Measurements from ENCODE around the gene ILK.
A peak's percentile ranks its signal among the peaks of the same experiment; 100 is the strongest.

Gene ILK

GRCh38 chr11:6615046-6615445 lies 11.5 kb downstream of the ILK start:
- DNase-seq (ENCODE audit: low read depth in 1 of 2, low spot score in 1 of 2) = no peak
- Histone ChIP-seq H3K27ac (replicated peaks) (no peak overlapping the region), H3K27me3 (ENCODE audit: insufficient read depth, poor library complexity, severe bottlenecking) (no peaks in the 10 kb centered on the region), H3K4me3 (replicated peaks; ENCODE audit: insufficient read depth, low read length) (no peak overlapping the region)
- TF ChIP-seq POLR2AphosphoS5 (IDR thresholded peaks at IDR 0.05; ENCODE audit: low read depth) = no peak
- no peak for TF ChIP-seq GABPA (IDR thresholded peaks at IDR 0.05; ENCODE audit: low read depth)

GRCh38 chr11:6615882-6616585 lies 12.5 kb downstream of the ILK start:
- Histone ChIP-seq H3K4me3 (replicated peaks; ENCODE audit: insufficient read depth, low read length) (no peak overlapping the region), H3K27me3 (ENCODE audit: insufficient read depth, poor library complexity, severe bottlenecking) (no peaks in the 10 kb centered on the region), H3K27ac (replicated peaks) (no peak overlapping the region)
- no peak for DNase-seq (ENCODE audit: low read depth in 1 of 2, low spot score in 1 of 2)
- TF ChIP-seq GABPA (IDR thresholded peaks at IDR 0.05; ENCODE audit: low read depth) = no peak
- TF ChIP-seq POLR2AphosphoS5 (IDR thresholded peaks at IDR 0.05; ENCODE audit: low read depth) = no peak
- no peak for TF ChIP-seq REST (IDR thresholded peaks at IDR 0.05; ENCODE audit: insufficient replicate concordance, low read depth)
- no peak for TF ChIP-seq SPI1 (IDR thresholded peaks at IDR 0.05; ENCODE audit: borderline replicate concordance, low read depth)
- TF ChIP-seq CTCF (IDR thresholded peaks at IDR 0.05; ENCODE audit: insufficient read depth, low read length) = no peak

- TF ChIP-seq SPI1 (IDR thresholded peaks at IDR 0.05; ENCODE audit: borderline replicate concordance, low read depth) (no peak), REST (IDR thresholded peaks at IDR 0.05; ENCODE audit: insufficient replicate concordance, low read depth) (no peak), GABPA (IDR thresholded peaks at IDR 0.05; ENCODE audit: low read depth) (no peak), CTCF (IDR thresholded peaks at IDR 0.05; ENCODE audit: insufficient read depth, low read length) (no peak), POLR2AphosphoS5 (IDR thresholded peaks at IDR 0.05; ENCODE audit: low read depth) (no peak)
- Histone ChIP-seq H3K27ac (replicated peaks) (peak overlapping the region; percentile 78), H3K4me3 (replicated peaks; ENCODE audit: insufficient read depth, low read length) (no peak overlapping the region), H3K27me3 (ENCODE audit: insufficient read depth, poor library complexity, severe bottlenecking) (no peaks in the 10 kb centered on the region)
- DNase-seq (ENCODE audit: low read depth in 1 of 2, low spot score in 1 of 2) = no peak
These were observed 13.1 kb downstream of the ILK start for GRCh38 chr11:6616596-6617250.

GRCh38 chr11:6617315-6617781 lies 13.8 kb downstream of the ILK start:
- H3K27ac ChIP-seq (replicated peaks) = peak overlapping the region; percentile 78
- H3K27me3 ChIP-seq (ENCODE audit: insufficient read depth, poor library complexity, severe bottlenecking) = no peaks in the 10 kb centered on the region
- TF ChIP-seq CTCF (IDR thresholded peaks at IDR 0.05; ENCODE audit: insufficient read depth, low read length) (no peak), REST (IDR thresholded peaks at IDR 0.05; ENCODE audit: insufficient replicate concordance, low read depth) (peak; percentile 10), GABPA (IDR thresholded peaks at IDR 0.05; ENCODE audit: low read depth) (no peak), SPI1 (IDR thresholded peaks at IDR 0.05; ENCODE audit: borderline replicate concordance, low read depth) (no peak), POLR2AphosphoS5 (IDR thresholded peaks at IDR 0.05; ENCODE audit: low read depth) (no peak)
- peak; percentile 69 to 93 for DNase-seq (ENCODE audit: low read depth in 1 of 2, low spot score in 1 of 2)
- peak overlapping the region; percentile 83 for H3K4me3 ChIP-seq (replicated peaks; ENCODE audit: insufficient read depth, low read length)

Data from HL-60 (cell line).